Mammary epithelial cell (primary cell): ENCODE data around the gene SCP2.

Experiments
- CTCF ChIP-seq, 2 donors: IDR thresholded peaks in 1 of 2; conservative IDR thresholded peaks in 1 of 2; 2 replicates each; pipeline ENCODE4 v1.5.1; 2011 to 2012; ENCODE audit warnings: inconsistent platforms in 2 of 2, low read length in 2 of 2, mild to moderate bottlenecking in 2 of 2, control low read depth in 1 of 2, low read depth in 1 of 2; ENCODE audit not compliant: insufficient read depth in 1 of 2; ENCODE audit errors: extremely low read depth in 1 of 2
- EZH2 ChIP-seq: IDR thresholded peaks from 2 replicates; pipeline ENCODE4 v1.6.1; 2012; ENCODE audit warnings: low read length, inconsistent platforms, borderline replicate concordance

- no peak for TF ChIP-seq CTCF (conservative IDR thresholded peaks at IDR 0.05 in 1 of 2, IDR thresholded peaks at IDR 0.05 in 1 of 2; ENCODE audit: extremely low read depth in 1 of 2, insufficient read depth in 1 of 2, low read depth in 1 of 2, low read length in 2 of 2)
- TF ChIP-seq EZH2 = no peak
Measured at GRCh38 chr1:53084589-53084971, 157.5 kb downstream of the SCP2 start.
